ENCODE results near the gene APC.

The APC gene

DNA sequence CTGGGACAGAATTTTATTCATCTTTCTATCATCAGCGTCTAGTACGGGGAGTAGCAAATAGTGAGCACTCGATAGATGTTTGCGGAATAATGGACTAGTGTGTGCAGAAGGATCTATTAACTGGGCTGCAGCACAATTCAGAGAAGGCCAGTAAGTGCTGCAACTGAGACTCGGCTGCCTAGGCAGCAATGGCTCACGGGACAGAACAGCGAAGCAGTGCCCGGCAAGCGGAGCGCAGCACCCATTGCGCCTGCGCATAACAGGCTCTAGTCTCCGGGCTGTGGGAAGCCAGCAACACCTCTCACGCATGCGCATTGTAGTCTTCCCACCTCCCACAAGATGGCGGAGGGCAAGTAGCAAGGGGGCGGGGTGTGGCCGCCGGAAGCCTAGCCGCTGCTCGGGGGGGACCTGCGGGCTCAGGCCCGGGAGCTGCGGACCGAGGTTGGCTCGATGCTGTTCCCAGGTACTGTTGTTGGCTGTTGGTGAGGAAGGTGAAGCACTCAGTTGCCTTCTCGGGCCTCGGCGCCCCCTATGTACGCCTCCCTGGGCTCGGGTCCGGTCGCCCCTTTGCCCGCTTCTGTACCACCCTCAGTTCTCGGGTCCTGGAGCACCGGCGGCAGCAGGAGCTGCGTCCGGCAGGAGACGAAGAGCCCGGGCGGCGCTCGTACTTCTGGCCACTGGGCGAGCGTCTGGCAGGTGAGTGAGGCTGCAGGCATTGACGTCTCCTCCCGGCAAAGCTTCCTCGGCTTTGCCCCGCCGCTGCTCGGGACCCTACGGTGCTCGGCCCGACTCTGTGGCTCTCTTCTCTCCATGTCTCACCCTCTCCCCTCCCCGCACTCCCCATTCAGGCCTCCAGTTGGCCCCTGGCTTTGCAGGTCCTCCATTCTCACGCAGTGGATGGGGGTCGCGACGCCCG, 30.2 kb upstream of the APC start (continued):
- TF ChIP-seq PBX3 (CRISPR knock-in tag; IDR thresholded peaks at IDR 0.05) = no peak
- TF ChIP-seq ZNF510 (tag by site-specific recombination; IDR thresholded peaks at IDR 0.05; ENCODE audit: insufficient replicate concordance) = no peak
- 0 out of 2 replicates have a peak, but pooled peaks have one; percentile 69 for TF ChIP-seq REPIN1 (tag by site-specific recombination; IDR thresholded peaks at IDR 0.05; ENCODE audit: low read depth)
- TF ChIP-seq, protein P1, sequence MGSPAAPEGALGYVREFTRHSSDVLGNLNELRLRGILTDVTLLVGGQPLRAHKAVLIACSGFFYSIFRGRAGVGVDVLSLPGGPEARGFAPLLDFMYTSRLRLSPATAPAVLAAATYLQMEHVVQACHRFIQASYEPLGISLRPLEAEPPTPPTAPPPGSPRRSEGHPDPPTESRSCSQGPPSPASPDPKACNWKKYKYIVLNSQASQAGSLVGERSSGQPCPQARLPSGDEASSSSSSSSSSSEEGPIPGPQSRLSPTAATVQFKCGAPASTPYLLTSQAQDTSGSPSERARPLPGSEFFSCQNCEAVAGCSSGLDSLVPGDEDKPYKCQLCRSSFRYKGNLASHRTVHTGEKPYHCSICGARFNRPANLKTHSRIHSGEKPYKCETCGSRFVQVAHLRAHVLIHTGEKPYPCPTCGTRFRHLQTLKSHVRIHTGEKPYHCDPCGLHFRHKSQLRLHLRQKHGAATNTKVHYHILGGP (tag by site-specific recombination; IDR thresholded peaks at IDR 0.05) = no peak
- no peak for TF ChIP-seq ZNF140 (tag by site-specific recombination; IDR thresholded peaks at IDR 0.05)
- TF ChIP-seq ZNF175 (tag by site-specific recombination; IDR thresholded peaks at IDR 0.05) = no peak
- TF ChIP-seq ZEB2 (tag by site-specific recombination; IDR thresholded peaks at IDR 0.05) = peak; percentile 75
- no peak for TF ChIP-seq ZNF585B (tag by site-specific recombination; IDR thresholded peaks at IDR 0.05)
- TF ChIP-seq, protein P2, sequence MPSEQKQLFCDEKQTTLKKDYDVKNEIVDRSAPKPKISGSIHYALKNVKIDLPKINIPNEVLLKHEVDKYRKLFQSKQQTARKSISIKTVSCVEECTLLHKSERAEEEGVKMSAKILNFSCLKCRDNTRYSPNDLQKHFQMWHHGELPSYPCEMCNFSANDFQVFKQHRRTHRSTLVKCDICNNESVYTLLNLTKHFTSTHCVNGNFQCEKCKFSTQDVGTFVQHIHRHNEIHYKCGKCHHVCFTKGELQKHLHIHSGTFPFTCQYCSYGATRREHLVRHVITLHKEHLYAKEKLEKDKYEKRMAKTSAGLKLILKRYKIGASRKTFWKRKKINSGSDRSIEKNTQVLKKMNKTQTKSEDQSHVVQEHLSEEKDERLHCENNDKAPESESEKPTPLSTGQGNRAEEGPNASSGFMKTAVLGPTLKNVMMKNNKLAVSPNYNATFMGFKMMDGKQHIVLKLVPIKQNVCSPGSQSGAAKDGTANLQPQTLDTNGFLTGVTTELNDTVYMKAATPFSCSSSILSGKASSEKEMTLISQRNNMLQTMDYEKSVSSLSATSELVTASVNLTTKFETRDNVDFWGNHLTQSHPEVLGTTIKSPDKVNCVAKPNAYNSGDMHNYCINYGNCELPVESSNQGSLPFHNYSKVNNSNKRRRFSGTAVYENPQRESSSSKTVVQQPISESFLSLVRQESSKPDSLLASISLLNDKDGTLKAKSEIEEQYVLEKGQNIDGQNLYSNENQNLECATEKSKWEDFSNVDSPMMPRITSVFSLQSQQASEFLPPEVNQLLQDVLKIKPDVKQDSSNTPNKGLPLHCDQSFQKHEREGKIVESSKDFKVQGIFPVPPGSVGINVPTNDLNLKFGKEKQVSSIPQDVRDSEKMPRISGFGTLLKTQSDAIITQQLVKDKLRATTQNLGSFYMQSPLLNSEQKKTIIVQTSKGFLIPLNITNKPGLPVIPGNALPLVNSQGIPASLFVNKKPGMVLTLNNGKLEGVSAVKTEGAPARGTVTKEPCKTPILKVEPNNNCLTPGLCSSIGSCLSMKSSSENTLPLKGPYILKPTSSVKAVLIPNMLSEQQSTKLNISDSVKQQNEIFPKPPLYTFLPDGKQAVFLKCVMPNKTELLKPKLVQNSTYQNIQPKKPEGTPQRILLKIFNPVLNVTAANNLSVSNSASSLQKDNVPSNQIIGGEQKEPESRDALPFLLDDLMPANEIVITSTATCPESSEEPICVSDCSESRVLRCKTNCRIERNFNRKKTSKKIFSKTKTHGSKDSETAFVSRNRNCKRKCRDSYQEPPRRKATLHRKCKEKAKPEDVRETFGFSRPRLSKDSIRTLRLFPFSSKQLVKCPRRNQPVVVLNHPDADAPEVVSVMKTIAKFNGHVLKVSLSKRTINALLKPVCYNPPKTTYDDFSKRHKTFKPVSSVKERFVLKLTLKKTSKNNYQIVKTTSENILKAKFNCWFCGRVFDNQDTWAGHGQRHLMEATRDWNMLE (tag by site-specific recombination; conservative IDR thresholded peaks at IDR 0.05; ENCODE audit: low read depth) = peak; percentile 52
- TF ChIP-seq WT1 (tag by site-specific recombination; IDR thresholded peaks at IDR 0.05) = peak; percentile 41
- no peak for TF ChIP-seq ZNF404 (tag by site-specific recombination; IDR thresholded peaks at IDR 0.05)
- TF ChIP-seq GLIS2 (tag by site-specific recombination; IDR thresholded peaks at IDR 0.05) = peak; percentile 95
- TF ChIP-seq ZNF24 (tag by site-specific recombination; IDR thresholded peaks at IDR 0.05) = peak; percentile 60; the same call in 1 of the 2 replicates
- peak; percentile 80 for TF ChIP-seq SP7 (tag by site-specific recombination; IDR thresholded peaks at IDR 0.05)
- TF ChIP-seq ZNF626 (tag by site-specific recombination; IDR thresholded peaks at IDR 0.05) = no peak
- TF ChIP-seq, protein P3, sequence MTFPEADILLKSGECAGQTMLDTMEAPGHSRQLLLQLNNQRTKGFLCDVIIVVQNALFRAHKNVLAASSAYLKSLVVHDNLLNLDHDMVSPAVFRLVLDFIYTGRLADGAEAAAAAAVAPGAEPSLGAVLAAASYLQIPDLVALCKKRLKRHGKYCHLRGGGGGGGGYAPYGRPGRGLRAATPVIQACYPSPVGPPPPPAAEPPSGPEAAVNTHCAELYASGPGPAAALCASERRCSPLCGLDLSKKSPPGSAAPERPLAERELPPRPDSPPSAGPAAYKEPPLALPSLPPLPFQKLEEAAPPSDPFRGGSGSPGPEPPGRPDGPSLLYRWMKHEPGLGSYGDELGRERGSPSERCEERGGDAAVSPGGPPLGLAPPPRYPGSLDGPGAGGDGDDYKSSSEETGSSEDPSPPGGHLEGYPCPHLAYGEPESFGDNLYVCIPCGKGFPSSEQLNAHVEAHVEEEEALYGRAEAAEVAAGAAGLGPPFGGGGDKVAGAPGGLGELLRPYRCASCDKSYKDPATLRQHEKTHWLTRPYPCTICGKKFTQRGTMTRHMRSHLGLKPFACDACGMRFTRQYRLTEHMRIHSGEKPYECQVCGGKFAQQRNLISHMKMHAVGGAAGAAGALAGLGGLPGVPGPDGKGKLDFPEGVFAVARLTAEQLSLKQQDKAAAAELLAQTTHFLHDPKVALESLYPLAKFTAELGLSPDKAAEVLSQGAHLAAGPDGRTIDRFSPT (tag by site-specific recombination; IDR thresholded peaks at IDR 0.05) = peak; percentile 81
- TF ChIP-seq HOXA7 (CRISPR knock-in tag; IDR thresholded peaks at IDR 0.05; ENCODE audit: borderline replicate concordance) = no peak
- TF ChIP-seq, protein P4, sequence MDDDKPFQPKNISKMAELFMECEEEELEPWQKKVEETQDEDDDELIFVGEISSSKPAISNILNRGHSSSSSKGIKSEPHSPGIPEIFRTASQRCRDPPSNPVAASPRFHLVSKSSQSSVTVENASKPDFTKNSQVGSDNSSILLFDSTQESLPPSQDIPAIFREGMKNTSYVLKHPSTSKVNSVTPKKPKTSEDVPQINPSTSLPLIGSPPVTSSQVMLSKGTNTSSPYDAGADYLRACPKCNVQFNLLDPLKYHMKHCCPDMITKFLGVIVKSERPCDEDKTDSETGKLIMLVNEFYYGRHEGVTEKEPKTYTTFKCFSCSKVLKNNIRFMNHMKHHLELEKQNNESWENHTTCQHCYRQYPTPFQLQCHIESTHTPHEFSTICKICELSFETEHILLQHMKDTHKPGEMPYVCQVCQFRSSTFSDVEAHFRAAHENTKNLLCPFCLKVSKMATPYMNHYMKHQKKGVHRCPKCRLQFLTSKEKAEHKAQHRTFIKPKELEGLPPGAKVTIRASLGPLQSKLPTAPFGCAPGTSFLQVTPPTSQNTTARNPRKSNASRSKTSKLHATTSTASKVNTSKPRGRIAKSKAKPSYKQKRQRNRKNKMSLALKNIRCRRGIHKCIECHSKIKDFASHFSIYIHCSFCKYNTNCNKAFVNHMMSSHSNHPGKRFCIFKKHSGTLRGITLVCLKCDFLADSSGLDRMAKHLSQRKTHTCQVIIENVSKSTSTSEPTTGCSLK (tag by site-specific recombination; IDR thresholded peaks at IDR 0.05) = no peak
- peak; percentile 64; the same call in 1 of the 2 replicates for TF ChIP-seq YY2 (tag by site-specific recombination; IDR thresholded peaks at IDR 0.05)
- TF ChIP-seq SETDB1 (IDR thresholded peaks at IDR 0.05; ENCODE audit: insufficient read length, low read length) = no peak
- TF ChIP-seq, protein P5, sequence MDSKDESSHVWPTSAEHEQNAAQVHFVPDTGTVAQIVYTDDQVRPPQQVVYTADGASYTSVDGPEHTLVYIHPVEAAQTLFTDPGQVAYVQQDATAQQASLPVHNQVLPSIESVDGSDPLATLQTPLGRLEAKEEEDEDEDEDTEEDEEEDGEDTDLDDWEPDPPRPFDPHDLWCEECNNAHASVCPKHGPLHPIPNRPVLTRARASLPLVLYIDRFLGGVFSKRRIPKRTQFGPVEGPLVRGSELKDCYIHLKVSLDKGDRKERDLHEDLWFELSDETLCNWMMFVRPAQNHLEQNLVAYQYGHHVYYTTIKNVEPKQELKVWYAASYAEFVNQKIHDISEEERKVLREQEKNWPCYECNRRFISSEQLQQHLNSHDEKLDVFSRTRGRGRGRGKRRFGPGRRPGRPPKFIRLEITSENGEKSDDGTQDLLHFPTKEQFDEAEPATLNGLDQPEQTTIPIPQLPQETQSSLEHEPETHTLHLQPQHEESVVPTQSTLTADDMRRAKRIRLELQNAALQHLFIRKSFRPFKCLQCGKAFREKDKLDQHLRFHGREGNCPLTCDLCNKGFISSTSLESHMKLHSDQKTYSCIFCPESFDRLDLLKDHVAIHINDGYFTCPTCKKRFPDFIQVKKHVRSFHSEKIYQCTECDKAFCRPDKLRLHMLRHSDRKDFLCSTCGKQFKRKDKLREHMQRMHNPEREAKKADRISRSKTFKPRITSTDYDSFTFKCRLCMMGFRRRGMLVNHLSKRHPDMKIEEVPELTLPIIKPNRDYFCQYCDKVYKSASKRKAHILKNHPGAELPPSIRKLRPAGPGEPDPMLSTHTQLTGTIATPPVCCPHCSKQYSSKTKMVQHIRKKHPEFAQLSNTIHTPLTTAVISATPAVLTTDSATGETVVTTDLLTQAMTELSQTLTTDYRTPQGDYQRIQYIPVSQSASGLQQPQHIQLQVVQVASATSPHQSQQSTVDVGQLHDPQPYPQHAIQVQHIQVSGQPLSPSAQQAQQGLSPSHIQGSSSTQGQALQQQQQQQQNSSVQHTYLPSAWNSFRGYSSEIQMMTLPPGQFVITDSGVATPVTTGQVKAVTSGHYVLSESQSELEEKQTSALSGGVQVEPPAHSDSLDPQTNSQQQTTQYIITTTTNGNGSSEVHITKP (tag by site-specific recombination; IDR thresholded peaks at IDR 0.05) = peak; percentile 95
- peak; percentile 74 for TF ChIP-seq SCRT2 (tag by site-specific recombination; IDR thresholded peaks at IDR 0.05)
- no peak for TF ChIP-seq ZNF214 (tag by site-specific recombination; IDR thresholded peaks at IDR 0.05; ENCODE audit: borderline replicate concordance)
